Measurements from ENCODE around the gene SLC43A2. TPM values are rescaled to one million over a fixed set of nuclear protein-coding genes. Genes with fewer than 3 reads are reported as not detected.

The SLC43A2 gene
- total and polyA plus RNA-seq, 2 donors (not counting 1 experiment from before 2014, with no cell fraction given) = 8.4 to 13.7 TPM

GRCh38 chr17:1576500-1576899, 52.1 kb downstream of the SLC43A2 start:
- no peak overlapping the region for H2AFZ ChIP-seq (ENCODE audit: low read length)
- TF ChIP-seq CTCF (conservative IDR thresholded peaks at IDR 0.05 in 1 of 2, IDR thresholded peaks at IDR 0.05 in 1 of 2; ENCODE audit: low read depth in 1 of 2, low read length in 2 of 2) = no peak
- TF ChIP-seq EZH2 (IDR thresholded peaks at IDR 0.05; ENCODE audit: low read length, missing control alignments) = no peak
- H3K27ac ChIP-seq (ENCODE audit: insufficient read depth, low read length) = no peak overlapping the region
- no peaks in the 10 kb centered on the region for H4K20me1 ChIP-seq (ENCODE audit: control insufficient read depth, extremely low read depth, insufficient read depth, low read length)
- H3K9me3 ChIP-seq (ENCODE audit: control insufficient read depth, insufficient read depth, low read depth, low read length) = no peaks in the 10 kb centered on the region
- no peak overlapping the region for H3K4me2 ChIP-seq (ENCODE audit: extremely low read depth, insufficient read depth, low read length)
- H3K79me2 ChIP-seq (ENCODE audit: control insufficient read depth, insufficient read depth, low read length) = no peaks in the 10 kb centered on the region
- no peak overlapping the region for H3K9ac ChIP-seq (ENCODE audit: insufficient read depth, low read length)
- no peaks in the 10 kb centered on the region for H3K27me3 ChIP-seq (ENCODE audit: control insufficient read depth, insufficient read depth, low read length)
- peaks cover 5% of the 10 kb centered on the region for H3K4me1 ChIP-seq (ENCODE audit: control insufficient read depth, extremely low read depth, insufficient read depth, low read length)
- no peak for DNase-seq (ENCODE audit: low read depth in 2 of 2)
- no peak overlapping the region for H3K4me3 ChIP-seq (replicated peaks in 1 of 4; ENCODE audit: control extremely low read depth in 1 of 4, insufficient read depth in 1 of 4, low read depth in 3 of 4, low read length in 4 of 4)
- no peaks in the 10 kb centered on the region for H3K36me3 ChIP-seq (ENCODE audit: control insufficient read depth, insufficient read depth, low read length)

- H3K27ac ChIP-seq (ENCODE audit: insufficient read depth, low read length) = no peak overlapping the region
- no peak overlapping the region for H2AFZ ChIP-seq (ENCODE audit: low read length)
- H3K9me3 ChIP-seq (ENCODE audit: control insufficient read depth, insufficient read depth, low read depth, low read length) = no peaks in the 10 kb centered on the region
These were observed 53.8 kb downstream of the SLC43A2 start for GRCh38 chr17:1574697-1575471.

More at GRCh38 chr17:1574697-1575471, 53.8 kb downstream of the SLC43A2 start:
- Histone ChIP-seq H3K9ac (ENCODE audit: insufficient read depth, low read length) (no peak overlapping the region), H4K20me1 (ENCODE audit: control insufficient read depth, extremely low read depth, insufficient read depth, low read length) (no peaks in the 10 kb centered on the region), H3K4me3 (replicated peaks in 1 of 4; ENCODE audit: control extremely low read depth in 1 of 4, insufficient read depth in 1 of 4, low read depth in 3 of 4, low read length in 4 of 4) (no peak overlapping the region), H3K36me3 (ENCODE audit: control insufficient read depth, insufficient read depth, low read length) (no peaks in the 10 kb centered on the region), H3K4me2 (ENCODE audit: extremely low read depth, insufficient read depth, low read length) (no peak overlapping the region), H3K4me1 (ENCODE audit: control insufficient read depth, extremely low read depth, insufficient read depth, low read length) (peaks cover 5% of the 10 kb centered on the region), H3K27me3 (ENCODE audit: control insufficient read depth, insufficient read depth, low read length) (no peaks in the 10 kb centered on the region), H3K79me2 (ENCODE audit: control insufficient read depth, insufficient read depth, low read length) (no peaks in the 10 kb centered on the region)
- DNase-seq (ENCODE audit: low read depth in 2 of 2) = no peak
- TF ChIP-seq CTCF (conservative IDR thresholded peaks at IDR 0.05 in 1 of 2, IDR thresholded peaks at IDR 0.05 in 1 of 2; ENCODE audit: low read depth in 1 of 2, low read length in 2 of 2) = no peak
- TF ChIP-seq EZH2 (IDR thresholded peaks at IDR 0.05; ENCODE audit: low read length, missing control alignments) = no peak
